GM23248 (cell line): ENCODE measurements around the gene ADAMTS17.
"Not testable (repeated sequence)": the region's sequence is repeated elsewhere in the genome, so short reads cannot be mapped to it uniquely, and the experiment has no call there.

Experiments
- EZH2 ChIP-seq: fragments of 200-600 bp; sonication (generic); IDR thresholded peaks from 2 replicates; pipeline ENCODE4 v1.6.1; 2018; ENCODE audit warnings: antibody characterized with exemption, mild to moderate bottlenecking; ENCODE audit not compliant: insufficient read depth, poor library complexity, severe bottlenecking
- EZH2phosphoT487 ChIP-seq: fragments of 200-600 bp; sonication (generic); IDR thresholded peaks from 2 replicates; pipeline ENCODE4 v1.6.1; 2018; ENCODE audit warnings: antibody characterized with exemption, moderate library complexity, mild to moderate bottlenecking, low read depth; ENCODE audit not compliant: insufficient read depth

DNA sequence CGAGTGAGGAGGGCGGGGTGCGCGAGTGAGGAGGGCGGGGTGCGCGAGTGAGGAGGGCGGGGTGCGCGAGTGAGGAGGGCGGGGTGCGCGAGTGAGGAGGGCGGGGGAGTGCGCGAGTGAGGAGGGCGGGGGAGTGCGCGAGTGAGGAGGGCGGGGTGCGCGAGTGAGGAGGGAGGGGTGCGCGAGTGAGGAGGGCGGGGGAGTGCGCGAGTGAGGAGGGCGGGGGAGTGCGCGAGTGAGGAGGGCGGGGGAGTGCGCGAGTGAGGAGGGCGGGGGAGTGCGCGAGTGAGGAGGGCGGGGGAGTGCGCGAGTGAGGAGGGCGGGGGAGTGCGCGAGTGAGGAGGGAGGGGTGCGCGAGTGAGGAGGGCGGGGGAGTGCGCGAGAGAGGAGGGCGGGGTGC lies 415.2 kb downstream of the ADAMTS17 start:
- not testable (repeated sequence) for TF ChIP-seq EZH2, EZH2phosphoT487
